Aorta (tissue), 5 donors: Measurements from ENCODE around the gene INO80D. TPM values are rescaled to one million over a fixed set of nuclear protein-coding genes. Genes with fewer than 3 reads are reported as not detected.
"Not testable (repeated sequence)": the region's sequence is repeated elsewhere in the genome, so short reads cannot be mapped to it uniquely, and the experiment has no call there.

Experiments
- ATAC-seq: fragments of 200-7000 bp; cut with Tn5 transposase; one replicate; pipeline ENCODE4 v1.9.1; 2022; ENCODE audit warnings: moderate library complexity; ENCODE audit not compliant: low FRiP score
- DNase-seq, 2 donors: peaks; one replicate each; pipeline ENCODE4 v3.0.0-alpha.2; 2020
- H3K27ac ChIP-seq, 2 donors: one replicate each; pipeline ENCODE4 v1.5.1; 2013; ENCODE audit warnings: low read length in 2 of 2, mild to moderate bottlenecking in 2 of 2, moderate library complexity in 2 of 2, control low read depth in 1 of 2, inconsistent platforms in 1 of 2, low read depth in 1 of 2
- H3K27me3 ChIP-seq, 2 donors: one replicate each; pipeline ENCODE4 v1.6.1; 2013; ENCODE audit warnings: control low read depth in 1 of 2, low read length in 1 of 2, mild to moderate bottlenecking in 1 of 2, moderate library complexity in 1 of 2; ENCODE audit not compliant: insufficient read depth in 2 of 2, control insufficient read depth in 1 of 2
- H3K36me3 ChIP-seq, 2 donors: one replicate each; pipeline ENCODE4 v1.6.1; 2013; ENCODE audit warnings: control low read depth in 1 of 2, low read length in 1 of 2, mild to moderate bottlenecking in 1 of 2; ENCODE audit not compliant: insufficient read depth in 2 of 2, control insufficient read depth in 1 of 2
- H3K4me1 ChIP-seq, 2 donors: one replicate each; pipeline ENCODE4 v1.6.1; 2013; ENCODE audit warnings: low read length in 2 of 2, control low read depth in 1 of 2, mild to moderate bottlenecking in 1 of 2, moderate library complexity in 1 of 2; ENCODE audit not compliant: insufficient read depth in 2 of 2, control insufficient read depth in 1 of 2
- H3K4me3 ChIP-seq, 2 donors: one replicate each; pipeline ENCODE4 v1.5.1; 2013; ENCODE audit warnings: low read length in 2 of 2, control low read depth in 1 of 2, mild to moderate bottlenecking in 1 of 2
- H3K9me3 ChIP-seq: one replicate; pipeline ENCODE4 v1.6.1; 2013; ENCODE audit warnings: mild to moderate bottlenecking, low read length; ENCODE audit not compliant: control insufficient read depth
- WGBS, 2 donors: extraction: QIAGEN DNeasy Blood & Tissue Kit; methylation state at CpG; one replicate each; pipeline ENCODE4 v1.1.7; 2013; 5-methylcytosine and 5-hydroxymethylcytosine counted together
- intact Hi-C, 2 donors: fragments of 100-400 bp; cut with DNase I; formaldehyde crosslinking; loops; one replicate each; pipeline versions ENCODE4 v1.14.2 to v1.15.0; 2022
- polyA plus RNA-seq, 2 donors: library from polyadenylated mRNA; stranded (reverse); fragments of 200-250 nt; gene quantifications; one replicate each; pipeline ENCODE4 v1.2.3, GENCODE V29; 2013
- total RNA-seq, 2 donors: library from RNA; stranded (reverse); fragmentation: NEBNext Ultra II Directional; extraction: Animal tissue kit (Norgen Biotek cat#: 25700); gene quantifications; one replicate each; pipeline ENCODE4 v1.2.1, GENCODE V29; 2021
- donor health status: healthy with polysubstance abuse.
- donor health status: Bipolar disorder and iron deficiency.
- donor health status: DM: no; HTN: no; CAD: no.
- donor health status: DM: no; HTN: no; CAD: no.
- donor health status: DM: yes; HTN: yes; CAD: no.

INO80D gene
- total and polyA plus RNA-seq, 4 donors, result 0.88 to 33.5 (median 15.4) TPM

GRCh38 chr2:206031162-206031784 lies 54.7 kb downstream of the INO80D start:
- WGBS, 2 donors, result 92% methylated on average over 11 of the region's 11 CpGs
- H3K27me3 ChIP-seq, result no peaks in the 10 kb centered on the region
- intact Hi-C loops, result no loop called here
- H3K9me3 ChIP-seq, result no peaks in the 10 kb centered on the region
- ATAC-seq, result no peak
- no peaks in the 10 kb centered on the region for H3K4me1 ChIP-seq
- no peak overlapping the region for H3K27ac ChIP-seq
- peaks cover 3 to 4% of the 10 kb centered on the region in 2 donors for H3K36me3 ChIP-seq
- H3K4me3 ChIP-seq, result no peak overlapping the region
- no peak for DNase-seq

DNA sequence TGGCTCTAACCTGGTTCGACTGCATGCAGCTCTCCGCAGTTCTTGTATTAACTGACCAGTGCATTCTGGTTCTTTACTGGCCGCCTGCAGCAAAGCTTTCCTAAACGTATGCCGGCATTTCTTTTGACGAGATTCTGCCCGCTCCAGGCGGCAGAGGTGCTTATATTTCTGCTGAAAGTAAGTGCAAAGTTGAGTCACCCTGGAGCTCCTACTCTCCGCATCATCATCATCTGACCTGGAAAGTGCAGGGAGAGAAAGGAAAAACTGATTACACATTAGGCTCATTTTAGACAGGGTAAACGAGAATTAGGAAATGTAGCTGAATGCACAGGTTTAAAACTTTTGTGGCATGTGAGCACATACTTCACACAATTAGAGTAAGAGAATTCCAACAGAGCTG lies 57.9 kb downstream of the INO80D start:
- Histone ChIP-seq H3K4me1 (no peaks in the 10 kb centered on the region), H3K27me3 (no peaks in the 10 kb centered on the region), H3K27ac (no peak overlapping the region), H3K9me3 (no peaks in the 10 kb centered on the region), H3K4me3 (no peak overlapping the region), H3K36me3 (peaks cover 3 to 4% of the 10 kb centered on the region in 2 donors)
- DNase-seq (no peak), ATAC-seq (no peak)
- intact Hi-C loops, result no loop called here
- 86 to 91% methylated on average over 10 of the region's 10 CpGs for WGBS, 2 donors

DNA sequence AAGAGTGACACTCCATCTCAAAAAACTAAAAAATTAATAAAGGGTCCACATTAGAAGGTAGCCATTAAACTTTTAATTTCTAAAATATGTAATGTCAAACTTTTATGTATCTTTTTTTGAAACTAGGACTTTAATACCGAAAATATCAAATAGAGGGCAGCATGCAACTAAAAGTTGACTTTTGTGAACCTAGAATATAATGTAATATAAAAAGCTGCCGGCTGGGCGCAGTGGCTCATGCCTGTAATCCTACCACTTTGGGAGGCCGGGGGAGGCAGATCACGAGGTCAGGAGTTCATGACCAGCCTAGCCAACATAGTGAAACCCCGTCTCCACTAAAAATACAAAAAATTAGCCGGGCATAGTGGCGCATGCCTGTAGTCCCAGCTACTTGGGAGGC lies 62.8 kb downstream of the INO80D start:
- no peak for DNase-seq
- Histone ChIP-seq H3K9me3 (no peaks in the 10 kb centered on the region), H3K36me3 (peaks cover 0 to 6% of the 10 kb centered on the region in 2 donors), H3K27me3 (peaks cover 0 to 2% of the 10 kb centered on the region in 2 donors), H3K27ac (no peak overlapping the region), H3K4me3 (no peak overlapping the region), H3K4me1 (no peaks in the 10 kb centered on the region)
- intact Hi-C loops, result no loop called here
- WGBS, 2 donors, result 67 to 70% methylated on average over 8 of the region's 8 CpGs
- ATAC-seq, result no peak

- peaks cover 0 to 3% of the 10 kb centered on the region in 2 donors for H3K36me3 ChIP-seq
- DNase-seq, result no peak
Observed at GRCh38 chr2:206020171-206020570, 65.8 kb downstream of the INO80D start.

DNA sequence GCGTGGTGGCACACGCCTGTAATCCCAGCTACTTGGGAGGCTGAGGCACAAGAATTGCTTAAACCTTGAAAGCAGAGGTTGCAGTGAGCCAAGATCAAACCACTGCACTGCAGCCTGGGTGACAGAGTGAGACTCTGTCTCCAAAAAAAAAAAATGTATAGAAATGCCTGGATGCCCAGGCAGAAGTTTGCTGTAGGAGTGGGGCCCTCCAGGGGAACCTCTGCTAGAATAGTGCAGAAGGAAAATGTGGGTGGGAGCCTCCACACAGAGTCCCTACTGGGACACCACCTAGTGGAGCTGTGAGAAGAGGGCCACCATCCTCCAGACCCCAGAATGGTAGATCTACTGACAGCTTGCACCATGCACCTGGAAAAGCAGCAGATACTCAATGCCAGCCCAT lies 70.2 kb downstream of the INO80D start:
- H3K27ac ChIP-seq, H3K27me3 ChIP-seq, H3K36me3 ChIP-seq, ATAC-seq, H3K4me3 ChIP-seq, intact Hi-C loops, H3K9me3 ChIP-seq, H3K4me1 ChIP-seq, DNase-seq: not testable (repeated sequence)
- 94 to 95% methylated on average over 2 of the region's 2 CpGs for WGBS, 2 donors

More at GRCh38 chr2:206020171-206020570, 65.8 kb downstream of the INO80D start:
- H3K4me3 ChIP-seq, result no peak overlapping the region
- H3K27ac ChIP-seq, result no peak overlapping the region
- no peaks in the 10 kb centered on the region for H3K9me3 ChIP-seq
- intact Hi-C loops, result no loop called here
- H3K27me3 ChIP-seq, result peaks cover 0 to 2% of the 10 kb centered on the region in 2 donors
- no peak for ATAC-seq
- 96 to 98% methylated on average over 2 of the region's 2 CpGs for WGBS, 2 donors
- no peaks in the 10 kb centered on the region for H3K4me1 ChIP-seq

DNA sequence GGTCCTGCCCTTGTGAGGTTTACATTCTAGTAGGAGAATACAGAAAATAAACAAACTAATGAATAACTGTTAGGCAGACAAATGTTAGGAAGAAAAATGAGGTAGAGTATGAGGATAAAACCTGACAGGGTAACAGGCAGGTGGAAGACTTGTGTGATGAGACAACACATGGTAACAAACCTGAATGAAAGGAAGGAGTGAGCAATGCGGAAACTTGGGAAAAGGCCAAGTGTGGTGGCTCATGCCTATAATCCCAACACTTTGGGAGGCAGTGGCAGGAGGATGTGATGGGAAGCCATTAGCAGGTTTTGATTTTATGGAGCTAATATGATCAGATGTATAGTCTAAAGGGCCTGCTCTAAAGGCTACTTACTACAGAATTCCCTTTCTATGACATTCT lies 74.2 kb downstream of the INO80D start:
- intact Hi-C loops, result no loop called here
- DNase-seq, result no peak
- Histone ChIP-seq H3K4me3 (no peak overlapping the region), H3K36me3 (peaks cover 0 to 5% of the 10 kb centered on the region in 2 donors), H3K27me3 (no peaks in the 10 kb centered on the region), H3K27ac (no peak overlapping the region), H3K4me1 (peaks cover 0 to 2% of the 10 kb centered on the region in 2 donors), H3K9me3 (no peaks in the 10 kb centered on the region)
- no peak for ATAC-seq
- 85 to 90% methylated on average over 1 of the region's 1 CpG for WGBS, 2 donors

DNA sequence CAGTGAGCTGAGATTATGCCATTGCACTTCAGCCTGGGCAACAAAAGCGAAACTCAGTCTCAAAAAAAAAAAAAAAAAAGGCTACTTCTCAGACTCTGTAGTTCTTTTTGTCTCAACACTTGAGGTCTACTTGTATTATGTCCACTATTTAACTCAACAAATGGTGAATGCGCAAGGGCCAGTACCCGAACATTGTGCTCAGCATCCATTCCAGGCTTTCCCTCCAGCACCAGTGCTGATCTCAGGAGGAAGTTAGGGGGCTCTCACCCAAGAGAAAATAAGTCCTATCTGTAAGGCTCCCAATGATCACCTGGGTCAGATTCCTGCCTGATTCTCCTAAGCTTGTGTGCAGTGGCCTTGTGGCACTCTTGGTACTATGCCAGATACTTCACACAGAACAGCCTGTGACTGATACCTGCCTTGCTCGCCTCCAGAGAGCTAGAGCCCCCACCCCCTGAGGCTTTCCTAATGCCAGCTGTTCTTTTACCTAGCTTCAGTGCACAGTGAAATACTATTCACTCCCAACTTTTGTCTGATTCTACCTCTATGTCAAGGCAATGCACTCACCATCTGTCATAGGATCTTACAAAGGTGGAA lies 74.9 kb downstream of the INO80D start:
- H3K4me1 ChIP-seq, result peaks cover 0 to 2% of the 10 kb centered on the region in 2 donors
- intact Hi-C loops, result no loop called here
- ATAC-seq (no peak), DNase-seq (no peak)
- peaks cover 0 to 5% of the 10 kb centered on the region in 2 donors for H3K36me3 ChIP-seq
- H3K4me3 ChIP-seq, result no peak overlapping the region
- H3K27me3 ChIP-seq, result no peaks in the 10 kb centered on the region
- no peaks in the 10 kb centered on the region for H3K9me3 ChIP-seq
- no peak overlapping the region for H3K27ac ChIP-seq
- 95 to 97% methylated on average over 4 of the region's 4 CpGs for WGBS, 2 donors

- no peaks in the 10 kb centered on the region for H3K27me3 ChIP-seq
- no peak overlapping the region for H3K4me3 ChIP-seq
- no peak overlapping the region for H3K27ac ChIP-seq
- DNase-seq (no peak), ATAC-seq (no peak)
- H3K36me3 ChIP-seq, result peaks cover 0 to 6% of the 10 kb centered on the region in 2 donors
- WGBS, 2 donors, result 96% methylated on average over 8 of the region's 8 CpGs
- no peaks in the 10 kb centered on the region for H3K9me3 ChIP-seq
- H3K4me1 ChIP-seq, result no peaks in the 10 kb centered on the region
- intact Hi-C loops, result no loop called here
Observed at GRCh38 chr2:206004004-206004693, 81.8 kb downstream of the INO80D start.

- no peak overlapping the region for H3K4me3 ChIP-seq
- H3K27me3 ChIP-seq, result no peaks in the 10 kb centered on the region
- peaks cover 5 to 6% of the 10 kb centered on the region in 2 donors for H3K36me3 ChIP-seq
- WGBS, 2 donors, result 36 to 48% methylated on average over 1 of the region's 1 CpG
- H3K27ac ChIP-seq, result no peak overlapping the region
- H3K9me3 ChIP-seq, result no peaks in the 10 kb centered on the region
- intact Hi-C loops, result no loop called here
- DNase-seq (no peak), ATAC-seq (no peak)
- no peaks in the 10 kb centered on the region for H3K4me1 ChIP-seq
Observed at GRCh38 chr2:206002440-206002839, 83.5 kb downstream of the INO80D start.
